M059J (cell line): ENCODE data around the gene CTCF. TPM values are rescaled to one million over a fixed set of nuclear protein-coding genes. Genes with fewer than 3 reads are reported as not detected.
A peak's percentile ranks its signal among the peaks of the same experiment; 100 is the strongest.
"Not testable (repeated sequence)": the region's sequence is repeated elsewhere in the genome, so short reads cannot be mapped to it uniquely, and the experiment has no call there.

Experiments
- DNase-seq: peaks from one replicate; pipeline ENCODE4 v3.0.0-alpha.2; 2012; ENCODE audit warnings: low read depth
- total RNA-seq: library from RNA; depleted of rRNA; stranded (reverse); fragments of >200 nt; shearing (Covaris generic); gene quantifications from 2 replicates; pipeline ENCODE4 v1.2.3, GENCODE V29; 2014; rRNA removed

Gene CTCF
- 24.8 and 38.8 TPM in 2 replicates for total RNA-seq

DNA sequence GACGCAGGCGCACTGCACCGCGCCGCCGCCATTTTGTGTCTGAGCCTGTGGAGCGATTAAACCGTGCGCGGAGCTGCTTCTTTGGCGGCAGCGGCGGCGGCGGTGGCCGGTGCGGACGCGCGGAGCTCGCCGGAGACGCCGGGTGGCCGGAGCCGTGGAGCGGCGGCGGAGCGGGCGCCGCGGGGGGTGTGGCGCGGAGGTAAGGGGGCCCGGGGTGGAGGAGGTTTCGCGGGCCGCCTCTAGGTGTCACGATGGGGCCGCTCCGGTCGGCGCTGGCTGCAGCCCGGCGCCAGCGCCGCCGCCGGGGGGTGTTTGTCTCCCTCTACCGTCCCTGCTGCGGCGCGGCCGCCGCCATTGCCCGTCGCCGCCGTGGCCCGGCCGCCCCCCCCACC is at the start of gene CTCF:
TSS of gene CTCF (plus strand) at position 1 of the 392 bp plus-strand sequence. CDS start 48,307 bp downstream, outside the sequence.
- peak; percentile 78 for DNase-seq

DNA sequence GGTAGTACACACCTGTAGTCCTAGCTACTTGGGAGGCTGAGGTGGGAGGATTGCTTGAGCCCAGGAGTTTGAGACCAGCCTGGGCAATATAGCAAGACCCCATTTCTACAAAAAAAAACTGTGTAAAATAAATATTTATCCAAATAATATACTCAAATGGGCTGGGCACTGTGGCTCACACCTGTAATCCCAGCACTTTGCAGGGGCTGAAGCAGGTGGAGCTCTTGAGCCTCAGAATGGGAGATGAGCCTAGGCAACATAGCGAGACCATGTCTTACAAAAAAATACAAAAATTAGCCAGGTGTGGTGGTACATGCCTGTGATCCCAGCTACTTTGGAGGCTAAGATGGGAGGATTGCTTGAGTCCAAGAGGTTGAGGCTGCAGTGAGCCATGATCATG is 48.4 kb upstream of the CTCF start:
- not testable (repeated sequence) for DNase-seq

GRCh38 chr16:67514382-67514828 is 47.9 kb upstream of the CTCF start:
- DNase-seq, result peak; percentile 84

GRCh38 chr16:67516296-67517154 is 45.8 kb upstream of the CTCF start:
- peak; percentile 80 for DNase-seq

DNA sequence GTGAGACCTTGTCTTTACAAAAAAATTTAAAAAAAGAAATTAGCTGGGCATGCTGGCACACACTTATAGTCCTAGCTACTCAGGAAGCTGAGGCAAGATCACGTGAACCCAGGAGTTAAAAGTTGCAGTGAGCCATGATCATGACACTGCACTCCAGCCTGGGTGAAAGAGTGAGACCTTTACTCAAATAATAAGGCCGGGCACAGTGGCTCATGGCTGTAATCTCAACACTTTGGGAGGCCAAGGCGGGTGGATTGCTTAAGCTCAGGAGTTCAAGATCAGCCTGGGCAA is 45.2 kb upstream of the CTCF start:
- DNase-seq, result no peak

GRCh38 chr16:67517661-67518423 is 44.5 kb upstream of the CTCF start:
- no peak for DNase-seq

GRCh38 chr16:67518676-67519075 is 43.6 kb upstream of the CTCF start:
- no peak for DNase-seq

- no peak for DNase-seq
These were observed 43.1 kb upstream of the CTCF start for GRCh38 chr16:67519242-67519641.

DNA sequence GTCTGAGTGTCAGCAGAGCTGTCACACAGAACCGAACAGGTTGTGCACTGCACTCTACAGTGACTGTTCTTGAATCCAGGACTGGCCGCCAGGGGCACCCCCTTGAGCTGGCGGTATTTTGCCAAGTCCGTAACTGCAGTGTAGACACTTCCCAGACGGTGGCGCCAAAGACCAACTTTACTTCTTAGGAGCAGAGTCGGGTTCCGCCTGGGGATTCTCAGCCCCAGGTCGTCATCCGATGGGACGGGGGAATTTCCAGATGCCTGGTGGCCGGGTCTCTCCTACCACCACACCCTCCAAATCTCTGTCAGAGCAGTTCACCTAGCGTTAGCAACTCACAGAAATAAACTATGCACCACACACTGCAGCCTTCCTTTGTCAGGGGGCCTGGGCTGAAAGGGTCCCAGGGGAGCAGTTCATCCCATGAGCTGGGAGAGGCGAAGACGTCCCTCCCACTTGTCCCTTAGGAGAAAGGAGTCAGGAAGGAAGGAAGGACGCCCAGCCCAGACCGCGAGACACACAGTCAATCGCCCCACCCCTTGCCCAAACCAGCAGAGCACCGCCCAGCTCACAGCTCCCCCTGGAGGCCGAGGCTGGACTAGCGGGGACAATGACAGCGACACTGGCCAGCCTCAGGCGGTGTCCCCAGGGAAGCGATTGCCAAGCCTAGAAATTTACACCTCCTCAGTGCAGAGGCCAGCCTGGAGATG is 41.1 kb upstream of the CTCF start:
- peak; percentile 95 for DNase-seq

DNA sequence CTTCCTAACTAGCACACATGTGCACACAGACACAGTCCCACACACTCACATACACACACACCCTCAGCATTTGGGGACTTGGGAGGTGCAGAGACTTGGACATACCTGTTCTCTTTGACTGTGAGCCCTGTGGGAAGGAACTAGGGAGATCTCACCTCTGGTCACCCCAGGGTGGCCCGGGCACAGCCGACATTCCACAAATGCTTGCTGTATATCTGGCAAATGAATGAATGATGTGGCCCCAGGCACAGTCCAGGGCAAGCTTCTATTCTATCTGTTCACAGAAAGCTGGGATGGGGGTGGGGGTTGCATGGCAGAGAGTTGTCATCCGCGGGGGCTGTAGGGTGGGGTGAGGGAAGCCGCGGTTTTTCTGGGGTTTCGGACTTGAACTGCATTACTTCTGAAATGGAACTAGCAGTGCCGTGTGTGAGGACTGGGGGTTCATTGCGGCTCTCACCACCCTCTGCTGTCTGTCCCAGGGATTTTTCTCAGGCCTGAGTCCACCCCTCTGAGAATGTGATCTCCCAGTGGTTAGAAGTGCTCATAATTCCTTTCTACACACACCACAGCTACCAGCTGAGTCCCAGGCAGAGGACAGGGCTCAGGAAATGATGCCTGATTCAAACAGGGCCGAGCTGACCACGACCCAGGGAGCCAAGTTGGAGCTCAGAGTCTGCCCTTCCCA is 37.0 kb upstream of the CTCF start:
- peak; percentile 59 for DNase-seq

DNA sequence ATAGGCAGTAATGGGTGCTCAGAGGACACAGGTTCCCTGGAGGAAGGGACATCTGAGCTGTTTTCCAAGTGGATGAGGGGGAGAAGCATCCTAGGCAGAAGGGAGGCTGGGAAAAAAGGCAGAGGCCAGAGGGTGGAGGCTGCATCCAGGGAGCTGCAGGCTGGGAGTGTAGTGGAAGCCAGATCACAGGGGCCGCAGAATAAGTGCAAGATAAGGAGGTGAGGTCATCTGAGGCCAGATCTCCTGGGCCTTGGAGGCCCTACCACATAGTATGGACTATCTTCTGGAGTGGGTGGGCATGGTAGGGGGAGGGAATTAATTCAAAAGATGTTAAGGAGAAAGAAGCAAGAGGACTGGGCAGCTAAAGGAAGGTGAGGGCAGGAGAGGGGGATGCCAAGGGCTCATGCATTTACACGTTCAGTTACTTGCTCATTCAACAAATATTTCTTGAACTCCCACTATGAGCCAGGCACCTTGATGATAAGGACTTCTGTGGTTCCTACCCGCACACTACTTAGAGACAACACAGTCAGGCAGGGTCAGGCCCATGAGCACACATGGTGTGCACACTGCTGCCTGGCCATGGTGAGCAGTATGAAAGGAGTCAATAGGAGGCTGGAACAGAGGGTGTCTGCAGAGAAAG is 36.1 kb upstream of the CTCF start:
- DNase-seq, result peak; percentile 85

GRCh38 chr16:67528222-67528869 is 34.0 kb upstream of the CTCF start, which contains the start of gene RIPOR1:
Gene RIPOR1, plus strand, starts transcription at chr16:67528829. Its CDS starts 9,618 bp downstream, at chr16:67538447.
- peak; percentile 53 for DNase-seq

GRCh38 chr16:67528870-67529581 is 33.3 kb upstream of the CTCF start:
- peak; percentile 72 for DNase-seq

GRCh38 chr16:67529582-67530012 is 32.7 kb upstream of the CTCF start:
- no peak for DNase-seq

DNA sequence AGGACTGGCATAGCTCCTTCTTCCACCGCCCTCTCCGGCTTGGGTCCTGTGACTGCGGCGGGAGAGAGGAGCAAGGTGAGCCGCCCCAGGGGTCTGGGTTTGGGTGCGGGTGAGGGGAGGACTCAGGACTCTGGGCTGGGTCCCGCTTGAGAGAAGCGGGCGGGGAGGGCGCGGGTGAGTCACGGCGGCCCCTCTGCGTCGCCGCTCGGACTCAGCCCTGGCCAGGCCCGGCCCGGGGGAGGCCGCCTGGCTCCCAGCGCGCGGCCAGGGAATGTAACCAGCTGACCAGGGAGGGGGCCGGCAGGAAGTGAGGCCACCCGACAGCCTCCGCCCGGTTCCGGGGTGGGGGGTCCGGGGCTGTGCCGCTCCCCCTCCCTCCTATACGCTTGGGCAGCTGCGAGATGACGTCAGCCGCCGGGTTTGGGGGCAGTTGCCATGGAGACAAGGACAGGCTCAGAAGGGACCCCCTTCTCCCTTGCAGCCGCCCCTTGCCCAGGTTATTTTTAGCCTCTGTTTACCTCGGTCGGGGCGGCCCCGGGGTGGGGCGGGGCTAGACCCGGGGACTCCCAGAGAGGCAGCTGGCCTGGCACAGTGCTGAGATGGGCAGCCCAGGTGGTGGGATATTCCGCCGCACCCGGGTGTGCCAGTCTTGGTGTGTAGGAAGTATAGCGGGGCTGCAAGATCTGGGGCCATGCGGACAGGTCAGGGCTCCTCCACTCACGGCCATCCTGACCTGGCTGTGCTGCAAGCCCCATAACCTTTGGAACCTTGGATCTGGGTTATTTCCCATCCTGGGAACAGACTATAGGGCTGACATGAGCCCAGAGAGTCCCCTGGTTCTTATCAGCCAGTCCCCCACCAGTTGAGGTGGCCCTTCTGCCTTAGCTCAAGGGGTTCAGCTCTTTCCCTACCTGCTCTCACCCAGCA is 32.0 kb upstream of the CTCF start:
- peak; percentile 82 for DNase-seq

DNA sequence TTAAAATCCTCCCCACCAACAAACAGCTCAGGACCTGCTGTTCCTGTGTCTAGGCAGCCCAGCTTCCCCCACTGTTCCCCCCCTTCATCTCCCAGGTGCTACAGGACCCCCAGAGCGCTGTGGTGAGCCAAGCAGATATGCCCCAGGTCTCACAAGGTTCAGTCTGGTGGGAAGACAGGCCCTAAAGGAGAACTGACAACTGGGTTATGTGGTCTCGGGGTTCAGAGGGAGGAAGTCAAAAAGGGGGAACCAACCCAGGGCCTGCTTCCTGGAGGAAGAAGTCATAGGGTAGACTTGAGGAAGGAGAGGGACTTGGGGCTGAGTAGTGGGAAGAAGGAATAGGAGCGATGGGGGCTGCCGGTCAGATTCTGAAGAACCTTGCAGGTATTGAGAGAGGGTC is 31.1 kb upstream of the CTCF start:
- no peak for DNase-seq

DNA sequence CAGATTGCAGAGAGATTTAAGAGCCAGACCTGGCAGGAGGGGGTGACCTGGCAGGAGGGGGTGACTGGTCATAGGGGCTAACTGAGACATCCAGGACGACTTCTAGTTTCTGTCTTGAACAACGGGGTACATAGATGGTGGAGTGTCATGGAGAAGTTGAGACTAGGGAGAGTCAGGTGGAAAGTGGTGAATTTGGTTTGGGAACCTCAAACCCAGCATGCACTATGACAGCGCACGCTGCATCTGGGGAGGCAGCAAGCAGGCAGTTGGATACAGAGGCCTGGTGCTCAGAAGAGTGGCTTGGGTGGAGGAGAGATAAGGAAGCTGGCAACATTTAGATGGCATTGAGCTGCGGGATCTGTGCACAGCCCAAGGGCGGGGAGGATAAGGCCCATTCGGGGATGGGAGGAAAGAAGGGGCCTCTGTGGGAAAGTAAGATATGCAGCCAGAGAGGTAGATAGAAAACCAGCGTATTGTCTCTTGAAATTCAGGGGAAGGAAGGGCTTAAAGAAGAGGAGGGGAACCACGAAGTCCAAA is 29.2 kb upstream of the CTCF start:
- no peak for DNase-seq

DNA sequence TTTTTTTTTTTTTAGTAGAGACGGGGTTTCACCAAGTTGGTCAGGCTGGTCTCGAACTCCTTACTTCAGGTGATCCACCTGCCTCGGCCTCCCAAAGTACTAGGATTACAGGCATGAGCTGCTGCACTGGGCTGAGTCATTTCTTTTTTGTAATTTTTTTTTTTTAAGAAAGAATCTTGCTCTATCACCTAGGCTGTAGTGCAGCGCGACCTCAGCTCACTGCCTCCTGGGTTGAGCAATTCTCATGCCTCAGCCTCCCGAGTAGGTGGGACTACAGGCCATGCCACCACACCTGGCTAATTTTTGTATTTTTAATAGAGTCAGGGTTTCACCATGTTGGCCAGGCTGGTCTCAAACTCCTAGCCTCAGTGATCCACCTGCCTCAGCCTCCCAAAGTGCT is 28.3 kb upstream of the CTCF start:
- DNase-seq, result not testable (repeated sequence)
